Neural progenitor cell (in vitro differentiated cells): ENCODE measurements around the gene ADM. TPM values are rescaled to one million over a fixed set of nuclear protein-coding genes. Genes with fewer than 3 reads are reported as not detected.

Experiments used
- DNase-seq: peaks from one replicate; pipeline ENCODE4 v3.0.0-alpha.2; 2016; ENCODE audit warnings: low spot score
- H2AFZ ChIP-seq: fragments of 200-600 bp; sonication (generic); replicated peaks from 2 replicates; pipeline ENCODE4 v1.6.1; 2016; ENCODE audit warnings: antibody characterized with exemption
- H3F3A ChIP-seq: fragments of 200-600 bp; sonication (generic); 2 replicates; pipeline ENCODE4 v1.6.1; 2016; ENCODE audit warnings: antibody characterized with exemption, low read depth
- H3K27ac ChIP-seq: fragments of 200-600 bp; sonication (generic); 2 replicates; pipeline ENCODE4 v1.5.1; 2016; ENCODE audit warnings: mild to moderate bottlenecking
- H3K27me3 ChIP-seq: fragments of 200-600 bp; sonication (generic); 2 replicates; pipeline ENCODE4 v1.6.1; 2016; ENCODE audit warnings: mild to moderate bottlenecking, moderate library complexity
- H3K36me3 ChIP-seq: fragments of 200-600 bp; sonication (generic); 2 replicates; pipeline ENCODE4 v1.5.1; 2016
- H3K4me1 ChIP-seq: fragments of 200-600 bp; sonication (generic); 2 replicates; pipeline ENCODE4 v1.6.1; 2016; ENCODE audit warnings: mixed run types
- H3K4me2 ChIP-seq: fragments of 200-600 bp; sonication (generic); 2 replicates; pipeline ENCODE4 v1.6.1; 2016
- H3K4me3 ChIP-seq: fragments of 200-600 bp; sonication (generic); 2 replicates; pipeline ENCODE4 v1.5.1; 2016
- H3K79me2 ChIP-seq: fragments of 200-600 bp; sonication (generic); 2 replicates; pipeline ENCODE4 v1.6.1; 2016; ENCODE audit warnings: low read depth
- H3K9ac ChIP-seq: fragments of 200-600 bp; sonication (generic); 2 replicates; pipeline ENCODE4 v1.6.1; 2016
- H3K9me3 ChIP-seq: fragments of 200-600 bp; sonication (generic); 2 replicates; pipeline ENCODE4 v1.5.1; 2016; ENCODE audit warnings: low read depth
- H4K20me1 ChIP-seq: fragments of 200-600 bp; sonication (generic); 2 replicates; pipeline ENCODE4 v1.6.1; 2016; ENCODE audit warnings: low read depth
- H3K27ac Mint-ChIP-seq: 3 replicates; pipeline ENCODE4 v1.8.0; 2021; ENCODE audit warnings: mixed read lengths
- H3K27me3 Mint-ChIP-seq: 2 replicates; pipeline ENCODE4 v1.8.0; 2022; ENCODE audit warnings: low read depth, mild to moderate bottlenecking, inconsistent platforms, moderate library complexity, mixed read lengths; ENCODE audit not compliant: insufficient read depth
- H3K36me3 Mint-ChIP-seq: 3 replicates; pipeline ENCODE4 v1.8.0; 2021; ENCODE audit warnings: mixed read lengths
- H3K4me1 Mint-ChIP-seq: 3 replicates; pipeline ENCODE4 v1.8.0; 2021; ENCODE audit warnings: mixed read lengths
- H3K4me3 Mint-ChIP-seq: 3 replicates; pipeline ENCODE4 v1.8.0; 2021; ENCODE audit warnings: mild to moderate bottlenecking, moderate library complexity, mixed read lengths
- H3K9me3 Mint-ChIP-seq: 3 replicates; pipeline ENCODE4 v1.8.0; 2020; ENCODE audit warnings: mixed read lengths
- CTCF ChIP-seq: fragments of 200-600 bp; sonication (generic); IDR thresholded peaks from 2 replicates; pipeline ENCODE4 v1.5.1; 2017; ENCODE audit warnings: antibody characterized with exemption, mild to moderate bottlenecking
- EZH2 ChIP-seq: fragments of 200-600 bp; sonication (generic); IDR thresholded peaks from 2 replicates; pipeline ENCODE4 v1.6.1; 2017; ENCODE audit warnings: antibody characterized with exemption, mild to moderate bottlenecking, moderate library complexity
- EZH2phosphoT487 ChIP-seq: fragments of 200-600 bp; sonication (generic); IDR thresholded peaks from 2 replicates; pipeline ENCODE4 v1.6.1; 2017; ENCODE audit warnings: antibody characterized with exemption
- total RNA-seq: library from RNA; depleted of rRNA; stranded (reverse); fragments of >200 nt; gene quantifications from 2 replicates; pipeline ENCODE4 v1.2.3, GENCODE V29; 2015; ENCODE audit warnings: low replicate concordance

Gene ADM
- total RNA-seq, 1 donor from 2014 or later: 3.8 TPM

- H3K4me3 ChIP-seq: no peak overlapping the region
- H3F3A ChIP-seq: peaks cover 32% of the 10 kb centered on the region
- no peak overlapping the region for H3K9ac ChIP-seq
- H2AFZ ChIP-seq: no peak overlapping the region
- H3K27me3 ChIP-seq: no peaks in the 10 kb centered on the region
- Mint-ChIP-seq H3K27me3 (peaks cover 2% of the 10 kb centered on the region), H3K27ac (peak overlapping the region; percentile 77), H3K36me3 (no peaks in the 10 kb centered on the region), H3K4me3 (no peak overlapping the region), H3K4me1 (peaks cover 41% of the 10 kb centered on the region), H3K9me3 (no peaks in the 10 kb centered on the region)
- H3K27ac ChIP-seq: no peak overlapping the region
- H3K79me2 ChIP-seq: no peaks in the 10 kb centered on the region
- peak overlapping the region; percentile 63 for H3K4me2 ChIP-seq
- H3K36me3 ChIP-seq: no peaks in the 10 kb centered on the region
- DNase-seq: no peak
- H3K4me1 ChIP-seq: peaks cover 32% of the 10 kb centered on the region
- H3K9me3 ChIP-seq: no peaks in the 10 kb centered on the region
- TF ChIP-seq EZH2 (no peak), EZH2phosphoT487 (no peak), CTCF (no peak)
- H4K20me1 ChIP-seq: no peaks in the 10 kb centered on the region
Measured at GRCh38 chr11:10318527-10318802, 13.6 kb downstream of the ADM start.

GRCh38 chr11:10319702-10320558, 15.1 kb downstream of the ADM start:
- H3K9me3 Mint-ChIP-seq: no peaks in the 10 kb centered on the region
- Histone ChIP-seq H3K9ac (no peak overlapping the region), H3K27ac (no peak overlapping the region), H3K4me1 (peaks cover 42% of the 10 kb centered on the region), H3K79me2 (no peaks in the 10 kb centered on the region), H3K4me3 (no peak overlapping the region), H3K4me2 (no peak overlapping the region), H3K36me3 (no peaks in the 10 kb centered on the region), H2AFZ (no peak overlapping the region), H3K27me3 (no peaks in the 10 kb centered on the region), H3F3A (peaks cover 29% of the 10 kb centered on the region), H4K20me1 (no peaks in the 10 kb centered on the region), H3K9me3 (no peaks in the 10 kb centered on the region)
- DNase-seq: no peak
- H3K27me3 Mint-ChIP-seq: peaks cover 2% of the 10 kb centered on the region
- H3K4me1 Mint-ChIP-seq: peaks cover 41% of the 10 kb centered on the region
- no peaks in the 10 kb centered on the region for H3K36me3 Mint-ChIP-seq
- peak overlapping the region; percentile 3 for H3K27ac Mint-ChIP-seq
- no peak for TF ChIP-seq CTCF
- TF ChIP-seq EZH2: no peak
- no peak for TF ChIP-seq EZH2phosphoT487
- no peak overlapping the region for H3K4me3 Mint-ChIP-seq

GRCh38 chr11:10320736-10321465, 16.0 kb downstream of the ADM start:
- Histone ChIP-seq H3K4me1 (peaks cover 42% of the 10 kb centered on the region), H4K20me1 (no peaks in the 10 kb centered on the region), H3K27me3 (no peaks in the 10 kb centered on the region), H2AFZ (no peak overlapping the region), H3K4me2 (no peak overlapping the region), H3K9ac (no peak overlapping the region), H3K79me2 (no peaks in the 10 kb centered on the region), H3K4me3 (no peak overlapping the region), H3K9me3 (no peaks in the 10 kb centered on the region), H3K36me3 (no peaks in the 10 kb centered on the region), H3F3A (peaks cover 29% of the 10 kb centered on the region), H3K27ac (no peak overlapping the region)
- H3K27ac Mint-ChIP-seq: no peak overlapping the region
- peaks cover 41% of the 10 kb centered on the region for H3K4me1 Mint-ChIP-seq
- no peak for TF ChIP-seq CTCF
- no peak for TF ChIP-seq EZH2
- TF ChIP-seq EZH2phosphoT487: no peak
- H3K36me3 Mint-ChIP-seq: no peaks in the 10 kb centered on the region
- no peak overlapping the region for H3K4me3 Mint-ChIP-seq
- no peaks in the 10 kb centered on the region for H3K9me3 Mint-ChIP-seq
- no peak for DNase-seq
- H3K27me3 Mint-ChIP-seq: peaks cover 2% of the 10 kb centered on the region
